Measurements from ENCODE around the gene FKBP1A.

- no peak for TF ChIP-seq CTCF (IDR thresholded peaks at IDR 0.05)
- TF ChIP-seq POLR2AphosphoS5 (IDR thresholded peaks at IDR 0.05), result no peak
- TF ChIP-seq POLR2A (IDR thresholded peaks at IDR 0.05), result no peak
Measured at GRCh38 chr20:1326031-1326930, 66.6 kb downstream of the FKBP1A start.

Measured in prostate gland (tissue), 2 donors.